Measurements from ENCODE around the gene MTCL1.

DNA sequence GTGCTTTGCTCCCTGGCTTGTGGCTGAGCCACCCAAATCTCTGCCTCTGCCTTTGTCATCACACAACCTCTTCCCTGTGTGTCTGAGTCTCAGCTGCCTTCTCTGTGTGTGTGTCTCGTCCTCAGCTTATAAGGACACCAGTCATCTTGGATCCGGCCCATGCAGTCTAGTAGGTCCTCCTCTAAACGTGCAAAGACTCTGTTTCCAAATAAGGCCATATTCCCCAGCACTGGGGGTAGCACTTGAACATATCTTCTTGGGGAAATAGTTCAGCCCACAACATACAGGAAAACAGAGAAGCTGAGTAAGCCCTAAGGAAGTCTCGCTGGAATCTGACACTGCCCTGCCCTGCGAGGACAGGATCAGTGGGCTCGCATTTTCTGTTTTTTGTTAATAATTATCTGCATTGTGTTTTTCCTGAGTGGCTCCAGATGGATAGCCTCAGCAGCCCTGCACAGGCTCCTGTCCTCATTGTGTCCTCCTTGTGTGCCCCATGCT is 42.1 kb downstream of the MTCL1 start:
- TF ChIP-seq, protein P1, sequence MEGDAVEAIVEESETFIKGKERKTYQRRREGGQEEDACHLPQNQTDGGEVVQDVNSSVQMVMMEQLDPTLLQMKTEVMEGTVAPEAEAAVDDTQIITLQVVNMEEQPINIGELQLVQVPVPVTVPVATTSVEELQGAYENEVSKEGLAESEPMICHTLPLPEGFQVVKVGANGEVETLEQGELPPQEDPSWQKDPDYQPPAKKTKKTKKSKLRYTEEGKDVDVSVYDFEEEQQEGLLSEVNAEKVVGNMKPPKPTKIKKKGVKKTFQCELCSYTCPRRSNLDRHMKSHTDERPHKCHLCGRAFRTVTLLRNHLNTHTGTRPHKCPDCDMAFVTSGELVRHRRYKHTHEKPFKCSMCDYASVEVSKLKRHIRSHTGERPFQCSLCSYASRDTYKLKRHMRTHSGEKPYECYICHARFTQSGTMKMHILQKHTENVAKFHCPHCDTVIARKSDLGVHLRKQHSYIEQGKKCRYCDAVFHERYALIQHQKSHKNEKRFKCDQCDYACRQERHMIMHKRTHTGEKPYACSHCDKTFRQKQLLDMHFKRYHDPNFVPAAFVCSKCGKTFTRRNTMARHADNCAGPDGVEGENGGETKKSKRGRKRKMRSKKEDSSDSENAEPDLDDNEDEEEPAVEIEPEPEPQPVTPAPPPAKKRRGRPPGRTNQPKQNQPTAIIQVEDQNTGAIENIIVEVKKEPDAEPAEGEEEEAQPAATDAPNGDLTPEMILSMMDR (conservative IDR thresholded peaks at IDR 0.05; ENCODE audit: low read depth, low read length), result no peak
- TF ChIP-seq EZH2 (IDR thresholded peaks at IDR 0.05; ENCODE audit: borderline replicate concordance, low read depth, low read length, poor library complexity, severe bottlenecking), result no peak

Measured in A673 (cell line).